ENCODE measurements around the gene DNM3.

DNM3 gene

GRCh38 chr1:171863531-171863930 lies 22.2 kb downstream of the DNM3 start:
- H3K27ac Mint-ChIP-seq (ENCODE audit: low read depth): no peak overlapping the region
- peaks cover 41% of the 10 kb centered on the region for H3K27me3 Mint-ChIP-seq
- peaks cover 3% of the 10 kb centered on the region for H3K36me3 Mint-ChIP-seq (ENCODE audit: insufficient read depth)
- DNase-seq (ENCODE audit: low spot score in 2 of 2): no peak
- H3K9me3 Mint-ChIP-seq: no peaks in the 10 kb centered on the region
- no peaks in the 10 kb centered on the region for H3K4me1 Mint-ChIP-seq
- H3K4me3 Mint-ChIP-seq: no peak overlapping the region
- ATAC-seq (replicated peaks; ENCODE audit: extremely low read depth, poor library complexity, severe bottlenecking): no peak

- Mint-ChIP-seq H3K4me3 (no peak overlapping the region), H3K27me3 (peaks cover 33% of the 10 kb centered on the region), H3K27ac (ENCODE audit: low read depth) (no peak overlapping the region), H3K9me3 (no peaks in the 10 kb centered on the region), H3K4me1 (no peaks in the 10 kb centered on the region), H3K36me3 (ENCODE audit: insufficient read depth) (no peaks in the 10 kb centered on the region)
- DNase-seq (ENCODE audit: low spot score in 2 of 2): no peak
- ATAC-seq (replicated peaks; ENCODE audit: extremely low read depth, poor library complexity, severe bottlenecking): no peak
Observed at GRCh38 chr1:171864308-171864707, 23.0 kb downstream of the DNM3 start.

- no peaks in the 10 kb centered on the region for H3K36me3 Mint-ChIP-seq (ENCODE audit: insufficient read depth)
- H3K9me3 Mint-ChIP-seq: no peaks in the 10 kb centered on the region
- no peak for ATAC-seq (replicated peaks; ENCODE audit: extremely low read depth, poor library complexity, severe bottlenecking)
- no peak overlapping the region for H3K4me3 Mint-ChIP-seq
- H3K27ac Mint-ChIP-seq (ENCODE audit: low read depth): no peak overlapping the region
- DNase-seq (ENCODE audit: low spot score in 2 of 2): no peak
- H3K27me3 Mint-ChIP-seq: peaks cover 27% of the 10 kb centered on the region
- no peaks in the 10 kb centered on the region for H3K4me1 Mint-ChIP-seq
Observed at GRCh38 chr1:171865106-171865505, 23.8 kb downstream of the DNM3 start.

DNA sequence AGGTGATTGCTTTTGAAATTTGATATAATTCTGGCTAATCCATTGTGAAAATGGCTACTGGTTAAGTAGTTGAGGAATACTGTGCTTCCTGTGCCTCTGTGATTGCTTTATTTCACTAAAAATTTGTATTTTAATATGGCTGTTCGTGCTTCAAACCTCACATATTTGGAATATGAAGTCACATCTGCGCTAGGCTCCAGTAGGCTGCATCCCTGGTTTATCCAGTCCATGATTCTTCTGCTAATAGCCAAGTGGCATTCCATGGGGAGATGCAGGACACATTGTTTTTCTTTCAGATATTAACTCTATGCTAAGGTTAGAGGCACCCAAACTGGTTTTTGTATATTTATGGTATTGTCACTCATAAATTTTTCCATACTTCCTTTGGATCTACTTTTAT lies 25.9 kb downstream of the DNM3 start:
- DNase-seq (ENCODE audit: low spot score in 2 of 2): no peak
- Mint-ChIP-seq H3K36me3 (ENCODE audit: insufficient read depth) (no peaks in the 10 kb centered on the region), H3K9me3 (no peaks in the 10 kb centered on the region), H3K27me3 (peaks cover 29% of the 10 kb centered on the region), H3K27ac (ENCODE audit: low read depth) (no peak overlapping the region), H3K4me1 (no peaks in the 10 kb centered on the region), H3K4me3 (no peak overlapping the region)
- no peak for ATAC-seq (replicated peaks; ENCODE audit: extremely low read depth, poor library complexity, severe bottlenecking)

DNA sequence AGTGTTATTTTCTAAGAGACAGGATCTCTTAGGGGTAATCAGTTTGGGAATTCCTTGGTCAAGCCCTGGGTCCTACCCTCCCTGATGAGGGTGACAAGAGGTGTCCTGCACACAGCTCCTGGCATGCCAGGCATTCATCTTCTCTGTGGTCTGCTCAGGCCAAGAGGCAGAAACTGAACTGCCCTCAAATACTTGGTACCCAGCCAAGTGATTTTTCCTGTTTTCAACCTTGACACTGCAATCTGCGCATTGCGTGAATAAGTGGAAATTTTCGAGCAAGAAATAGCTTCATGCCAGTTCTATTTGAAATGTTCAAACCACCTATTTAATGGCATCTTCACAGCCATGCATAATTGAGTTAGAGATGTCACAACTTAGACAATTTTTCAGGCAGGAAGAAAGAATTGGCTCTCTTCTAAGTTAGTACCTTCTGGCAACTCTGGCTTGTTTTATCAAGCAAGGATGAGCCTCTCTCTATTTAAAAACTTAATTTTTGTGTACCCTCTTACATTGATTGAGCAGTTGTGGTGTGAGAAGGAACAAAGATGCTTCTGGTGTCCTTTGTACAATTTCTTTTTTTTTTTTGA lies 27.0 kb downstream of the DNM3 start:
- Mint-ChIP-seq H3K27me3 (peaks cover 18% of the 10 kb centered on the region), H3K4me1 (no peaks in the 10 kb centered on the region), H3K36me3 (ENCODE audit: insufficient read depth) (no peaks in the 10 kb centered on the region), H3K27ac (ENCODE audit: low read depth) (no peak overlapping the region), H3K4me3 (no peak overlapping the region), H3K9me3 (no peaks in the 10 kb centered on the region)
- DNase-seq (ENCODE audit: low spot score in 2 of 2) (no peak), ATAC-seq (replicated peaks; ENCODE audit: extremely low read depth, poor library complexity, severe bottlenecking) (no peak)

DNA sequence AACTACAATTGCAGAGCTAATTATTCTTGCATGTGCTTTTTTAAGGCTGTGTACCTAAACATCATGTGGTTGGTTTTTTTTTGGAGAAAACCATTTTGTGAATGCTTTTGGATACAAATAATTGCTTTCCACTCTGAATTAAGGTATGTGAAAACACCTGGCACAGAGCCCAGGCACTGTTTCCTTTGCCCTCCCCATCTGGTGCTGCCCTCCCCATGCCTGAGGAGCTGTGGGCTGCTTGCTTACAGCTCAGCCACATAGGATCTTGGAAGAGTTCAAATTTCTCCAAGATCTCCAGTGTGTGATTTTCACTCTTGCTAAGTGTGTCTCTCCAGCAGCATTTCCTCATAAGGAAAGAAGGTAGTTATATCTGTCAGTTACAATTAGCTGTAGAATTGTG lies 27.8 kb downstream of the DNM3 start:
- H3K4me3 Mint-ChIP-seq: no peak overlapping the region
- peaks cover 15% of the 10 kb centered on the region for H3K27me3 Mint-ChIP-seq
- DNase-seq (ENCODE audit: low spot score in 2 of 2) (no peak), ATAC-seq (replicated peaks; ENCODE audit: extremely low read depth, poor library complexity, severe bottlenecking) (no peak)
- H3K36me3 Mint-ChIP-seq (ENCODE audit: insufficient read depth): no peaks in the 10 kb centered on the region
- H3K27ac Mint-ChIP-seq (ENCODE audit: low read depth): no peak overlapping the region
- no peaks in the 10 kb centered on the region for H3K9me3 Mint-ChIP-seq
- H3K4me1 Mint-ChIP-seq: no peaks in the 10 kb centered on the region

DNA sequence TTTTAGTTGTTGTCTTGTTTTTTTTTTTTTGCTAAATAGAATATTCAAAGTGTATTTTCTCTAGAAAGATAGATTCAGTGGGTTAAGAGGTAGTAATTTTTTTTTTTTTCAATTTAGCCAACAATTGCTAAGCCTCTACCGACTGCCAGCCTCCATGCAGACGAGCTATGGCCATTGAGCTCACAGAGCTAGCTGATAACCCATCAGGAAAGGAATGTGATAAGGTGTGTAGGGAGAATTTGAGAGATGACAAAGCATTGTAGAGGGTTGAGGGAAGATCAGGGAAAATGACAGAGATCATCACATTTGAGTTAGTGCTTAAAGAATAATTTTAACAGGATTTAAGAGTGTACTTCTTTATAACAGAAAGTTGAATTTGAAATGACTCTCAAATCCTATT lies 30.6 kb downstream of the DNM3 start:
- Mint-ChIP-seq H3K27ac (ENCODE audit: low read depth) (no peak overlapping the region), H3K4me1 (no peaks in the 10 kb centered on the region), H3K36me3 (ENCODE audit: insufficient read depth) (no peaks in the 10 kb centered on the region), H3K27me3 (peaks cover 34% of the 10 kb centered on the region), H3K9me3 (no peaks in the 10 kb centered on the region), H3K4me3 (no peak overlapping the region)
- no peak for DNase-seq (ENCODE audit: low spot score in 2 of 2)
- ATAC-seq (replicated peaks; ENCODE audit: extremely low read depth, poor library complexity, severe bottlenecking): no peak

DNA sequence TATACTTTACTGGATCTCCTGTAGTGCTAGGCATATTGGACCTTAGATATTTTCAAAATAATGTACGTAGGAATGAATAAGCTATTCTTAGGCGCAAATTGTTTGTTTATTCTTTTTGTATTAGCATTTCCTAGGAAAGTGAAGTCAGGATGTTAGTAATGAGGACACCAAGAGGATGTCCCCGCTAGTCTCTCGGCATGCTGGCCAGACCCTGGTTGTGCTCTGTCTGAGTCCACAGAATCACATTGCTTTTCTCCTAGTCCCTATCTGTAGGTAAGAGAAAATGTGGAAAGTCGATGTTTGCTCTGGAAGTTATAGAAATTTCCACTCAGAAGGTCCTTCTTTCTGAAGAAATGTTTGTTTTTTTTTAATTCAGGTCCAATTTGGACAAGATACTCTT lies 31.1 kb downstream of the DNM3 start:
- ATAC-seq (replicated peaks; ENCODE audit: extremely low read depth, poor library complexity, severe bottlenecking) (no peak), DNase-seq (ENCODE audit: low spot score in 2 of 2) (no peak)
- H3K27ac Mint-ChIP-seq (ENCODE audit: low read depth): no peak overlapping the region
- H3K4me1 Mint-ChIP-seq: no peaks in the 10 kb centered on the region
- H3K4me3 Mint-ChIP-seq: no peak overlapping the region
- peaks cover 35% of the 10 kb centered on the region for H3K27me3 Mint-ChIP-seq
- no peaks in the 10 kb centered on the region for H3K36me3 Mint-ChIP-seq (ENCODE audit: insufficient read depth)
- H3K9me3 Mint-ChIP-seq: no peaks in the 10 kb centered on the region

DNA sequence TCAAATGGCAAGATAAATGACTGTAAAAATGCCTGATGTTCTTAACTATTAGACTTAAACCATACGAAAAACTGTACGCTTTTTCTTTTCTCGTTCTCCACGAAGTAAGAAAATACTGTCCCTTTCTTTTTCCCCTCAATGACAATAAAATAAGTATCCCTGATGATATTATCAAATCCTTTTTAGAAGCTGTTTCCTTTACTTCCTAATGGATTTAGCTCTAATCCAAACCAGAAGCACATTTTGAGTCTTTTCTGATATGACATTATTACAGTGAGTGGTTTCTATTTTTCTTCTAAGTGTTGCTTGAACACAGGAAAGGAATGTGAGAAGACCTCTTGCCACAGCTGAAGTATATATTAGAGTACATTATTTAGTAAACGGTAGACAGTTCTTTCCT lies 32.4 kb downstream of the DNM3 start:
- Mint-ChIP-seq H3K9me3 (no peaks in the 10 kb centered on the region), H3K36me3 (ENCODE audit: insufficient read depth) (no peaks in the 10 kb centered on the region), H3K27ac (ENCODE audit: low read depth) (no peak overlapping the region), H3K27me3 (peaks cover 35% of the 10 kb centered on the region), H3K4me3 (no peak overlapping the region), H3K4me1 (no peaks in the 10 kb centered on the region)
- ATAC-seq (replicated peaks; ENCODE audit: extremely low read depth, poor library complexity, severe bottlenecking) (no peak), DNase-seq (ENCODE audit: low spot score in 2 of 2) (no peak)

GRCh38 chr1:171877701-171878100 lies 36.4 kb downstream of the DNM3 start:
- Mint-ChIP-seq H3K27ac (ENCODE audit: low read depth) (no peak overlapping the region), H3K9me3 (no peaks in the 10 kb centered on the region), H3K4me1 (no peaks in the 10 kb centered on the region), H3K36me3 (ENCODE audit: insufficient read depth) (no peaks in the 10 kb centered on the region), H3K4me3 (no peak overlapping the region), H3K27me3 (peaks cover 20% of the 10 kb centered on the region)
- no peak for ATAC-seq (replicated peaks; ENCODE audit: extremely low read depth, poor library complexity, severe bottlenecking)
- DNase-seq (ENCODE audit: low spot score in 2 of 2): no peak

DNA sequence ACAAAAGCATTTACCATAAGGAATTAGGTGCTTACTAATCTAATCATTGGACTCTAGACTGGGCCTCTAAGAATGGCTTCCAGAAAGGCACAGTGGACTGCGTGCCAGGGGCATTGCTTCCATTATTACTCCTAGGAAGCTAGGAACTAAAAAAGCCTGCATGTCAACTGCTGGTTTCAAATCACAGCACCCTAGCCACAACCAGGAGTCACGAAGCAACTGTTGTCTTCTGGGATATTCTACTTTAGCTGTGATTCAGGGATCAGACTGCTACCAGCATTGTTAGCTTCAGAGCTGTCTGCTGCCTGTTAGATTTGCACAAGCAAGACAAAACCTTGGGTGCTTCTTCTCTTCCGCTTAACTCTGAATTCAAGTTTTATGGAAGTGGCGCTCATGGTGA lies 38.3 kb downstream of the DNM3 start:
- Mint-ChIP-seq H3K36me3 (ENCODE audit: insufficient read depth) (no peaks in the 10 kb centered on the region), H3K4me1 (no peaks in the 10 kb centered on the region), H3K27me3 (peaks cover 26% of the 10 kb centered on the region)

GRCh38 chr1:171881442-171881841 lies 40.1 kb downstream of the DNM3 start:
- DNase-seq (ENCODE audit: low spot score in 2 of 2): no peak
- Mint-ChIP-seq H3K27ac (ENCODE audit: low read depth) (no peak overlapping the region), H3K4me3 (no peak overlapping the region), H3K9me3 (no peaks in the 10 kb centered on the region), H3K27me3 (peaks cover 12% of the 10 kb centered on the region), H3K4me1 (no peaks in the 10 kb centered on the region), H3K36me3 (ENCODE audit: insufficient read depth) (no peaks in the 10 kb centered on the region)
- ATAC-seq (replicated peaks; ENCODE audit: extremely low read depth, poor library complexity, severe bottlenecking): no peak

More for the DNA sequence above, 38.3 kb downstream of the DNM3 start:
- H3K9me3 Mint-ChIP-seq: no peaks in the 10 kb centered on the region
- DNase-seq (ENCODE audit: low spot score in 2 of 2) (no peak), ATAC-seq (replicated peaks; ENCODE audit: extremely low read depth, poor library complexity, severe bottlenecking) (no peak)
- no peak overlapping the region for H3K27ac Mint-ChIP-seq (ENCODE audit: low read depth)
- H3K4me3 Mint-ChIP-seq: no peak overlapping the region

DNA sequence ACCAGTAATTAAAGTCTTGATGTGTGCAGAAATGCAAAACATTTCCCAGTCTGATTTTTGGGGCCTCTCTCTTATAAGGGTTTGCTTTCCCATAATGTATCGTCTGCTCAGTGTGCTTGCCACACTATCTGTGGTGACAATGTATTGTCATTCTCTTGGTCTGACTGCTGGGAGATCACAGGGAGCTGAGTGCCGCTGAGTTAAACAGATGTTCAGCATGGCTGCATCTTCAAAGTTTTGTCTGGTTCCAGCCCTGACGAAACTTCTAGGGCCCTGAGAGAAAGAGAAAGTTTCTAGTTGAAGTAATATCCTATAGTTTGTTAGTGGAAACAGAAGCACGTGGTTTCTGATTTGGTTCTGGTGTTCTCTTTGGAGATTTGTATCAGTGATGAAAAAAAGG lies 42.6 kb downstream of the DNM3 start:
- Mint-ChIP-seq H3K27ac (ENCODE audit: low read depth) (no peak overlapping the region), H3K27me3 (peaks cover 8% of the 10 kb centered on the region), H3K36me3 (ENCODE audit: insufficient read depth) (no peaks in the 10 kb centered on the region), H3K4me3 (no peak overlapping the region), H3K4me1 (no peaks in the 10 kb centered on the region), H3K9me3 (no peaks in the 10 kb centered on the region)
- DNase-seq (ENCODE audit: low spot score in 2 of 2) (no peak), ATAC-seq (replicated peaks; ENCODE audit: extremely low read depth, poor library complexity, severe bottlenecking) (no peak)

DNA sequence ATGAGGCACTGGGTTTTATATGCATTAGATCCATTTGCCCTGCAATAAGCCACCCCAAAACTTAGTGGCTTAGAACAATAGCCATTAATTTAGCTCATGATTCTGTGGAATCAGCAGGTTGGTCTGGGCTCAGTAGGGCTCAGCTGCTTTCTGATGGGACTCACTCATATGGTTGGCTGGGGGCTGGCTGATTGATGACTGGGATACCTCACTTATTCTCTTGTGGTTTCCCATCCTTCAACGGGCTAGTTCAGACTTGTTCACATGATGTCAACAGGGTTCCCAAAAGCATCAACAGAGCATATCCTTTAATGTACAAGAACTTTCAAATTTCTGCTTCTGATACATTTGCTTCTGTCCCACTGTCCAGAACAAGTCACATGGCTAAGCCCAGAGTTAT lies 43.2 kb downstream of the DNM3 start:
- ATAC-seq (replicated peaks; ENCODE audit: extremely low read depth, poor library complexity, severe bottlenecking): no peak
- Mint-ChIP-seq H3K27ac (ENCODE audit: low read depth) (no peak overlapping the region), H3K9me3 (no peaks in the 10 kb centered on the region), H3K27me3 (peaks cover 8% of the 10 kb centered on the region), H3K4me3 (no peak overlapping the region), H3K4me1 (no peaks in the 10 kb centered on the region), H3K36me3 (ENCODE audit: insufficient read depth) (no peaks in the 10 kb centered on the region)
- no peak for DNase-seq (ENCODE audit: low spot score in 2 of 2)

All from central memory CD8-positive, alpha-beta T cell (primary cell).